Esophagus muscularis mucosa (tissue), 4 donors: ENCODE results near the gene KIRREL2. TPM values are rescaled to one million over a fixed set of nuclear protein-coding genes. Genes with fewer than 3 reads are reported as not detected.

Experiments
- DNase-seq: peaks from one replicate; pipeline ENCODE4 v3.0.0-alpha.2; 2017; ENCODE audit errors: extremely low spot score
- H3K27ac ChIP-seq, 4 donors: fragments of 200-600 bp; sonication (generic); replicated peaks in 1 of 4; 1 replicate in 3 of 4; 2 replicates in 1 of 4; pipeline ENCODE4 v1.5.1; 2016 to 2019; ENCODE audit warnings: mild to moderate bottlenecking in 1 of 4
- H3K27me3 ChIP-seq, 4 donors: fragments of 200-600 bp; sonication (generic); one replicate each; pipeline versions ENCODE4 v1.5.1 to v1.6.0; 2016 to 2019
- H3K36me3 ChIP-seq, 4 donors: fragments of 200-600 bp; sonication (generic); one replicate each; pipeline ENCODE4 v1.5.1; 2016 to 2019
- H3K4me1 ChIP-seq, 4 donors: fragments of 200-600 bp; sonication (generic); one replicate each; pipeline ENCODE4 v1.5.1; 2016 to 2019
- H3K4me3 ChIP-seq, 4 donors: fragments of 200-600 bp; sonication (generic); 1 replicate in 2 of 4; 2 replicates in 2 of 4; pipeline ENCODE4 v1.5.1; 2016 to 2019; ENCODE audit warnings: mild to moderate bottlenecking in 4 of 4, moderate library complexity in 1 of 4
- H3K9me3 ChIP-seq, 4 donors: fragments of 200-600 bp; sonication (generic); 1 replicate in 3 of 4; 2 replicates in 1 of 4; pipeline ENCODE4 v1.5.1; 2016 to 2019
- EP300 ChIP-seq: sonication (generic); formaldehyde crosslinking; IDR thresholded peaks from one replicate; pipeline ENCODE4 v1.6.1; 2017; ENCODE audit warnings: antibody characterized with exemption
- POLR2A ChIP-seq: fragments of 450-650 bp; IDR thresholded peaks from one replicate; pipeline ENCODE4 v1.6.1; 2017; ENCODE audit warnings: antibody characterized with exemption, moderate library complexity, mild to moderate bottlenecking, low read depth
- POLR2AphosphoS5 ChIP-seq, 2 donors: sonication (generic); formaldehyde crosslinking; IDR thresholded peaks; one replicate each; pipeline ENCODE4 v1.6.1; 2017; ENCODE audit warnings: antibody characterized with exemption in 2 of 2
- WGBS: methylation state at CpG from one replicate; pipeline ENCODE4 v1.1.5; 2018; 5-methylcytosine and 5-hydroxymethylcytosine counted together
- intact Hi-C: fragments of 100-400 bp; cut with DNase I; formaldehyde crosslinking; loops from one replicate; pipeline ENCODE4 v1.15.1; 2023
- total RNA-seq, 4 donors: library from RNA; depleted of rRNA; stranded (reverse); fragments of >200 nt; gene quantifications; one replicate each; pipeline versions ENCODE4 v1.1.0 to v1.2.1, GENCODE V29; 2016
- TF ChIP-seq, protein P1 (sequence below), 3 experiments: fragments of 200-600 bp in 2 of 3; fragments of 450-650 bp in 1 of 3; sonication (generic) in 2 of 3; IDR thresholded peaks; one replicate each; pipeline ENCODE4 v1.5.1; 2017 to 2019; ENCODE audit warnings: antibody characterized with exemption in 3 of 3, mild to moderate bottlenecking in 2 of 3, moderate library complexity in 1 of 3

Gene KIRREL2
- total RNA-seq, 4 donors from 2014 or later: not detected

GRCh38 chr19:35870798-35871197 is 14.1 kb downstream of the KIRREL2 start:
- no peak for DNase-seq
- no peaks in the 10 kb centered on the region for H3K9me3 ChIP-seq
- no peak overlapping the region for H3K4me3 ChIP-seq
- H3K27me3 ChIP-seq: peaks cover 4 to 47% (median 11%) of the 10 kb centered on the region in 4 donors
- H3K36me3 ChIP-seq: no peaks in the 10 kb centered on the region
- TF ChIP-seq EP300 (no peak), POLR2A (no peak), POLR2AphosphoS5 (IDR thresholded peaks at IDR 0.05) (no peak)
- TF ChIP-seq, protein P1, sequence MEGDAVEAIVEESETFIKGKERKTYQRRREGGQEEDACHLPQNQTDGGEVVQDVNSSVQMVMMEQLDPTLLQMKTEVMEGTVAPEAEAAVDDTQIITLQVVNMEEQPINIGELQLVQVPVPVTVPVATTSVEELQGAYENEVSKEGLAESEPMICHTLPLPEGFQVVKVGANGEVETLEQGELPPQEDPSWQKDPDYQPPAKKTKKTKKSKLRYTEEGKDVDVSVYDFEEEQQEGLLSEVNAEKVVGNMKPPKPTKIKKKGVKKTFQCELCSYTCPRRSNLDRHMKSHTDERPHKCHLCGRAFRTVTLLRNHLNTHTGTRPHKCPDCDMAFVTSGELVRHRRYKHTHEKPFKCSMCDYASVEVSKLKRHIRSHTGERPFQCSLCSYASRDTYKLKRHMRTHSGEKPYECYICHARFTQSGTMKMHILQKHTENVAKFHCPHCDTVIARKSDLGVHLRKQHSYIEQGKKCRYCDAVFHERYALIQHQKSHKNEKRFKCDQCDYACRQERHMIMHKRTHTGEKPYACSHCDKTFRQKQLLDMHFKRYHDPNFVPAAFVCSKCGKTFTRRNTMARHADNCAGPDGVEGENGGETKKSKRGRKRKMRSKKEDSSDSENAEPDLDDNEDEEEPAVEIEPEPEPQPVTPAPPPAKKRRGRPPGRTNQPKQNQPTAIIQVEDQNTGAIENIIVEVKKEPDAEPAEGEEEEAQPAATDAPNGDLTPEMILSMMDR (IDR thresholded peaks at IDR 0.05): no peak
- H3K4me1 ChIP-seq: peaks cover 17 to 26% (median 25%) of the 10 kb centered on the region in 4 donors
- 79% methylated on average over 3 of the region's 12 CpGs for WGBS
- no peak overlapping the region for H3K27ac ChIP-seq
- intact Hi-C loops: no loop called here

DNA sequence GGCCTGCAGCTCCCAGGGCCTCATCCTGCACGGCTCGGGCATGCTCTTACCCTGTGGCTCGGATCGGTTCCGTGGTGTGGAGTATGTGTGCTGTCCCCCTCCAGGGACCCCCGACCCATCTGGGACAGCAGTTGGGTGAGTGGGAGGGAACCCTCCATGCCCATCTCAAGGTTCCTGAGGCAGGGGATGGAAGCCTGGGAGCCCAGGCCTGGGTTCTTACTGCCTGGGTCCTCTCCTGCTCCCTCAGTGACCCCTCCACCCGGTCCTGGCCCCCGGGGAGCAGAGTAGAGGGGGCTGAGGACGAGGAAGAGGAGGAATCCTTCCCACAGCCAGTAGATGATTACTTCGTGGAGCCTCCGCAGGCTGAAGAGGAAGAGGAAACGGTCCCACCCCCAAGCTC is 14.9 kb downstream of the KIRREL2 start:
- Histone ChIP-seq H3K4me3 (no peak overlapping the region), H3K27me3 (peaks cover 4 to 42% (median 11%) of the 10 kb centered on the region in 4 donors), H3K4me1 (peaks cover 17 to 26% (median 25%) of the 10 kb centered on the region in 4 donors), H3K9me3 (no peaks in the 10 kb centered on the region), H3K27ac (no peak overlapping the region), H3K36me3 (no peaks in the 10 kb centered on the region)
- WGBS: 75% methylated on average over 6 of the region's 12 CpGs
- DNase-seq: no peak
- no peak for TF ChIP-seq POLR2AphosphoS5 (IDR thresholded peaks at IDR 0.05)
- no peak for TF ChIP-seq EP300
- TF ChIP-seq, protein P1 (IDR thresholded peaks at IDR 0.05): no peak
- no peak for TF ChIP-seq POLR2A
- intact Hi-C loops: no loop called here

GRCh38 chr19:35872180-35872579 is 15.5 kb downstream of the KIRREL2 start:
- Histone ChIP-seq H3K4me1 (peaks cover 17 to 26% (median 25%) of the 10 kb centered on the region in 4 donors), H3K27me3 (peaks cover 4 to 42% (median 11%) of the 10 kb centered on the region in 4 donors), H3K36me3 (no peaks in the 10 kb centered on the region), H3K4me3 (no peak overlapping the region), H3K27ac (no peak overlapping the region), H3K9me3 (no peaks in the 10 kb centered on the region)
- no peak for TF ChIP-seq POLR2AphosphoS5 (IDR thresholded peaks at IDR 0.05)
- TF ChIP-seq POLR2A: no peak
- TF ChIP-seq, protein P1 (IDR thresholded peaks at IDR 0.05): no peak
- no peak for TF ChIP-seq EP300
- no peak for DNase-seq
- WGBS: 83% methylated on average over 5 of the region's 5 CpGs
- intact Hi-C loops: no loop called here

GRCh38 chr19:35874392-35874930 is 17.8 kb downstream of the KIRREL2 start:
- WGBS: 94% methylated on average over 28 of the region's 32 CpGs
- TF ChIP-seq POLR2A (no peak), EP300 (no peak), POLR2AphosphoS5 (IDR thresholded peaks at IDR 0.05) (no peak)
- TF ChIP-seq, protein P1 (IDR thresholded peaks at IDR 0.05): no peak
- Histone ChIP-seq H3K9me3 (no peaks in the 10 kb centered on the region), H3K36me3 (no peaks in the 10 kb centered on the region), H3K4me3 (no peak overlapping the region), H3K27ac (no peak overlapping the region), H3K27me3 (peaks cover 0 to 52% (median 7%) of the 10 kb centered on the region in 4 donors), H3K4me1 (peaks cover 7 to 13% (median 11%) of the 10 kb centered on the region in 4 donors)
- intact Hi-C loops: no loop called here
- no peak for DNase-seq

DNA sequence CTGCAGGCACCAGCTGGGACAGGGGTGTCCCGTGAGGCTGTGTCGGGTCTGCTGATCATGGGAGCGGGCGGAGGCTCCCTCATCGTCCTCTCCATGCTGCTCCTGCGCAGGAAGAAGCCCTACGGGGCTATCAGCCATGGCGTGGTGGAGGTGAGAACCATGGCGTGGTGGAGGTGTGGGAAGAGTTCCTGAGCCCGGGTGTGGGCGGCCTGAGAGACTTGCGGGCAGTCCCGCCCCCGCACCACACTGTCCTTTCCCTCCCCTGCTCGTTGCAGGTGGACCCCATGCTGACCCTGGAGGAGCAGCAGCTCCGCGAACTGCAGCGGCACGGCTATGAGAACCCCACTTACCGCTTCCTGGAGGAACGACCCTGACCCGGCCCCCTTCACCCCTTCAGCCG is 22.4 kb downstream of the KIRREL2 start:
- intact Hi-C loops: no loop called here
- TF ChIP-seq POLR2A: no peak
- TF ChIP-seq, protein P1 (IDR thresholded peaks at IDR 0.05): no peak
- no peak for TF ChIP-seq POLR2AphosphoS5 (IDR thresholded peaks at IDR 0.05)
- no peak for TF ChIP-seq EP300
- 39% methylated on average over 18 of the region's 23 CpGs for WGBS

More for the DNA sequence above, 22.4 kb downstream of the KIRREL2 start:
- Histone ChIP-seq H3K4me3 (no peak overlapping the region), H3K27ac (no peak overlapping the region), H3K4me1 (peaks cover 0 to 9% (median 5%) of the 10 kb centered on the region in 4 donors), H3K27me3 (peaks cover 0 to 32% (median 0%) of the 10 kb centered on the region in 4 donors), H3K9me3 (no peaks in the 10 kb centered on the region), H3K36me3 (no peaks in the 10 kb centered on the region)
- DNase-seq: no peak
